ENCODE data around the gene TBC1D16. TPM values are rescaled to one million over a fixed set of nuclear protein-coding genes. Genes with fewer than 3 reads are reported as not detected.

Gene TBC1D16
- total RNA-seq, 3 donors from 2014 or later, result 27.1 to 92.2 (median 32.8) TPM

- no peak overlapping the region for H3K27ac ChIP-seq
- no peak for DNase-seq (ENCODE audit: low spot score in 2 of 2)
- H3K4me3 ChIP-seq, result no peak overlapping the region
- no peaks in the 10 kb centered on the region for H3K9me3 ChIP-seq
- TF ChIP-seq POLR2A (IDR thresholded peaks at IDR 0.05) (no peak), CTCF (IDR thresholded peaks at IDR 0.05) (no peak), POLR2AphosphoS5 (IDR thresholded peaks at IDR 0.05) (no peak)
- H3K4me1 ChIP-seq, result peaks cover 0 to 11% of the 10 kb centered on the region in 2 donors
- no peaks in the 10 kb centered on the region for H3K36me3 ChIP-seq
- H3K27me3 ChIP-seq, result no peaks in the 10 kb centered on the region
- intact Hi-C loops (cut with DNase I; ENCODE audit: low total_unique reads), result no loop called here
Observed at GRCh38 chr17:80007939-80008338, 27.7 kb downstream of the TBC1D16 start.

GRCh38 chr17:80006811-80007752 is 28.6 kb downstream of the TBC1D16 start:
- Histone ChIP-seq H3K36me3 (no peaks in the 10 kb centered on the region), H3K9me3 (no peaks in the 10 kb centered on the region), H3K27ac (no peak overlapping the region), H3K4me1 (peaks cover 0 to 11% of the 10 kb centered on the region in 2 donors), H3K27me3 (no peaks in the 10 kb centered on the region), H3K4me3 (no peak overlapping the region)
- DNase-seq (ENCODE audit: low spot score in 2 of 2), result no peak
- TF ChIP-seq CTCF (IDR thresholded peaks at IDR 0.05) (no peak), POLR2AphosphoS5 (IDR thresholded peaks at IDR 0.05) (no peak), POLR2A (IDR thresholded peaks at IDR 0.05) (no peak)
- intact Hi-C loops (cut with DNase I; ENCODE audit: low total_unique reads), result no loop called here

DNA sequence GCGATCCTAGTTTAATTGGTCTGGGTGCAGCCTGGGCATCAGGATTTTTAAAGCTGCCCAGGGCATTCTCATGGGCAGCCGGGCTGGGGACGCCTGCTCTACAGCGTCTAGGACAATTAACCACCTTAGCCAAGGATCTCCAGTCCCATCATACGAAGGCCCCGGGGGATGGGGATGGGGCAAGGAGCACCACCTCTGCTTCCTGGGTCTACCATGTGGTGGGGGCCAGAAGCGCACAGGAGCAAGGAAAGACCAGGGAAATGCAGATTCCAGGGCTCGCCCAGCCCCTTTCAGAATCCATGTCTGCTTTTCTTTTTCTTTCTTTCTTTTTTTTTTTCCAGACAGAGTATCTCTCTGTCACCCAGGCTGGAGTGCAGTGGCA is 29.3 kb downstream of the TBC1D16 start:
- Histone ChIP-seq H3K9me3 (no peaks in the 10 kb centered on the region), H3K27ac (no peak overlapping the region), H3K36me3 (no peaks in the 10 kb centered on the region), H3K4me3 (peak overlapping the region in 1 of 3 donors; percentile 30), H3K27me3 (no peaks in the 10 kb centered on the region), H3K4me1 (peaks cover 0 to 11% of the 10 kb centered on the region in 2 donors)
- intact Hi-C loops (cut with DNase I; ENCODE audit: low total_unique reads), result no loop called here
- TF ChIP-seq POLR2AphosphoS5 (IDR thresholded peaks at IDR 0.05) (no peak), CTCF (IDR thresholded peaks at IDR 0.05) (no peak), POLR2A (IDR thresholded peaks at IDR 0.05) (no peak)
- DNase-seq (ENCODE audit: low spot score in 2 of 2), result no peak

DNA sequence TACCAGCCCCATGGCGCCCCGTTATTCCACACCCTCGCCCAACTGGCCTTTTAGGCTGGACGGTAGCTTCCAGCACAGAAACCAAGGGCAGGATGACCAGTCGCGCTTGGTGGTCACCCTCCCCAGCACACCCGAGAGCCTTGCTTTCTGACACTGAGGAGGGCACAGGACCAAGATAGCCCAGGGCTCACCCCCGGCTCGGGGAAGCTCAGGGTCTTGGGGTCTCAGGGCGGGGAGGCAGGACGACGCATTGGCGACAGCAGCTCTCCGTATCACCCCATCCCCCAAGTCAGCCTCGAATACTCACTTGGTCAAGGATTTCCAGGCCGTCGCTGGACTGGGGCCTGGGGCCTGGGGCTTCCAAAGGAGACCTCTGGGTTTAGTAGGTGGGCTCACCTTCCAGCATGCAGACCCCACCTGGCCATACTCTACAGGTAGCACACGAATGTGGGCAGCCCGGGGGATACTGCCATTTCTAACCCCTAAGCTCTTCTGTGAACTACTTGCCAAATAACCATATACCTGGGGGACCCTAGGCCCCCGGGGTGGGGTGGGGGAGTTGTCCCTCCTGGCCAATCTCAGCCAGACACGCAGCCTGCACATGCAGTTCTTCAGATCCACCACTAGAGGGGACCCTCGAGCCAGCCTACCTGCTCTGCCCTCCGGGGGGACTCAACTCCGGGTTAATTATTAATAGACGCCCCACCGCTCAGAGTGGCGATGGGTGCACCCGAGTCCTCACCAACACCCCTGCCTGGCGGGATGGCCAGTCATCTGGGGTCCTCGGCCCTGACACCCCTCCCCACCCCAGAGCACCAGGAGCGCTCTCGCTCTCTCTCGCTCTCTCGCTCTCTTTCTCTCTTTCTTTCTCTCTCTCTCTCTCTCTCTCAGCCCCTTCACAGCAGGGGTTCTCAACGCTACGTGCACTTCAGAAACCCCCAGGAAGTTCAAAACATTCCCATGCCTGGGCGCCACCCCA is 30.0 kb downstream of the TBC1D16 start:
- no peaks in the 10 kb centered on the region for H3K9me3 ChIP-seq
- TF ChIP-seq POLR2A (IDR thresholded peaks at IDR 0.05) (no peak), CTCF (IDR thresholded peaks at IDR 0.05) (peak; percentile 90 to 94 (median 92)), POLR2AphosphoS5 (IDR thresholded peaks at IDR 0.05) (peak in 1 of 3 donors; percentile 27)
- H3K4me3 ChIP-seq, result peak overlapping the region in 1 of 3 donors; percentile 30
- DNase-seq (ENCODE audit: low spot score in 2 of 2), result no peak
- peaks cover 0 to 11% of the 10 kb centered on the region in 2 donors for H3K4me1 ChIP-seq
- intact Hi-C loops (cut with DNase I; ENCODE audit: low total_unique reads), result no loop called here
- no peaks in the 10 kb centered on the region for H3K27me3 ChIP-seq
- no peaks in the 10 kb centered on the region for H3K36me3 ChIP-seq
- no peak overlapping the region for H3K27ac ChIP-seq

Measured in breast epithelium (tissue), 4 donors.